GM23248 (cell line): ENCODE results near the gene KCNMA1. TPM values are rescaled to one million over a fixed set of nuclear protein-coding genes. Genes with fewer than 3 reads are reported as not detected.

Experiments used
- DNase-seq: peaks from one replicate; pipeline ENCODE4 v3.0.0-alpha.2; 2015
- H2AFZ ChIP-seq: fragments of 200-600 bp; sonication (generic); 2 replicates; pipeline ENCODE4 v1.6.1; 2016; ENCODE audit warnings: antibody characterized with exemption
- H3F3A ChIP-seq: fragments of 200-600 bp; sonication (generic); 2 replicates; pipeline ENCODE4 v1.6.1; 2016; ENCODE audit warnings: mild to moderate bottlenecking, antibody characterized with exemption, mixed run types; ENCODE audit not compliant: insufficient read depth
- H3K27ac ChIP-seq: fragments of 200-600 bp; sonication (generic); 2 replicates; pipeline ENCODE4 v1.5.1; 2016; ENCODE audit warnings: mild to moderate bottlenecking
- H3K27me3 ChIP-seq: fragments of 200-600 bp; sonication (generic); replicated peaks from 2 replicates; pipeline ENCODE4 v1.6.1; 2016; ENCODE audit warnings: mild to moderate bottlenecking; ENCODE audit not compliant: insufficient read depth
- H3K36me3 ChIP-seq: fragments of 200-600 bp; sonication (generic); 2 replicates; pipeline ENCODE4 v1.6.1; 2016; ENCODE audit warnings: low read depth, mild to moderate bottlenecking
- H3K4me1 ChIP-seq: fragments of 200-600 bp; sonication (generic); 2 replicates; pipeline ENCODE4 v1.6.1; 2016; ENCODE audit warnings: mild to moderate bottlenecking; ENCODE audit not compliant: insufficient read depth
- H3K4me2 ChIP-seq: fragments of 200-600 bp; sonication (generic); one replicate; pipeline ENCODE4 v1.6.1; 2016; ENCODE audit warnings: mild to moderate bottlenecking; ENCODE audit not compliant: unreplicated experiment
- H3K4me3 ChIP-seq: fragments of 200-600 bp; sonication (generic); 2 replicates; pipeline ENCODE4 v1.5.1; 2016; ENCODE audit warnings: mild to moderate bottlenecking
- H3K79me2 ChIP-seq: fragments of 200-600 bp; sonication (generic); 2 replicates; pipeline ENCODE4 v1.6.1; 2016; ENCODE audit warnings: mild to moderate bottlenecking; ENCODE audit not compliant: insufficient read depth
- H3K9ac ChIP-seq: fragments of 200-600 bp; sonication (generic); 2 replicates; pipeline ENCODE4 v1.6.1; 2016; ENCODE audit warnings: mild to moderate bottlenecking
- H3K9me2 ChIP-seq: fragments of 200-600 bp; sonication (generic); 2 replicates; pipeline ENCODE4 v1.6.1; 2016; ENCODE audit warnings: mixed run types, mild to moderate bottlenecking, moderate library complexity; ENCODE audit not compliant: insufficient read depth
- H3K9me3 ChIP-seq: fragments of 200-600 bp; sonication (generic); one replicate; pipeline ENCODE4 v1.6.1; 2017; ENCODE audit warnings: low read depth
- H4K20me1 ChIP-seq: fragments of 200-600 bp; sonication (generic); 2 replicates; pipeline ENCODE4 v1.6.0; 2016; ENCODE audit not compliant: insufficient read depth
- EZH2 ChIP-seq: fragments of 200-600 bp; sonication (generic); IDR thresholded peaks from 2 replicates; pipeline ENCODE4 v1.6.1; 2018; ENCODE audit warnings: antibody characterized with exemption, mild to moderate bottlenecking; ENCODE audit not compliant: insufficient read depth, poor library complexity, severe bottlenecking
- EZH2phosphoT487 ChIP-seq: fragments of 200-600 bp; sonication (generic); IDR thresholded peaks from 2 replicates; pipeline ENCODE4 v1.6.1; 2018; ENCODE audit warnings: antibody characterized with exemption, moderate library complexity, mild to moderate bottlenecking, low read depth; ENCODE audit not compliant: insufficient read depth
- WGBS, 2 experiments: methylation state at CpG; one replicate each; pipeline ENCODE4 v1.1.6; 2015 to 2017; ENCODE audit warnings: low lambda C conversion rate in 2 of 2, low coverage in 1 of 2; ENCODE audit errors: missing lambda C conversion rate in 2 of 2; 5-methylcytosine and 5-hydroxymethylcytosine counted together
- in situ Hi-C: fragments of 300-500 bp; cut with MboI; formaldehyde crosslinking; loops from 2 replicates; pipeline ENCODE4 v1.15.0; 2020
- polyA plus RNA-seq: library from polyadenylated mRNA; unstranded; fragments of >200 nt; fragmentation: Nextera tagmentation; extraction: Ambion mirVana; gene quantifications from 2 replicates; pipeline ENCODE4 v1.2.1, GENCODE V29; 2016
- total RNA-seq: library from RNA; depleted of rRNA; stranded (reverse); fragments of >200 nt; shearing (Covaris generic); gene quantifications from 2 replicates; pipeline ENCODE4 v1.2.3, GENCODE V29; 2014

Gene KCNMA1
- total and polyA plus RNA-seq, 2 experiments from 2014 or later: 14.2 to 25.1 TPM

DNA sequence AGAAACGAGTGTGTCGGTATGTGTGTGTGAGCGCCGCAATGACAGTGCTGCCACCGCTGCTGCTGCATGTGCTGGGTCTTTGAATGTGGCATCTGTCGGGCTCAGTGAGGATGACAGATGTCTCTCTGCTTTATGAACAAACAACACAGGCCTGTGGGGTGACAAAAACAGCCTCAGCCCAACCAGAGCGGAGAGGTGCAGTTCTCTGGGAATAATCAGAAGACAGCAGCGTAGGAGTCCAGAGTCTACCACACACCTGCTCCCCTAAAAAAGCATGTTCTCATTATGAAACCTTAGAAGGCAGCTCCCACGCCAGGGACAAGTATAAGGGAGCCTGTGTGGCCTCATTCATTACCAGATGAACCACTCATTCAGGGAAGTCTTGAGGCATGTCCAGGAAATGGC is 278.3 kb downstream of the KCNMA1 start:
- Histone ChIP-seq H2AFZ (no peak overlapping the region), H3K4me1 (peaks cover 30% of the 10 kb centered on the region), H4K20me1 (no peaks in the 10 kb centered on the region), H3F3A (peaks cover 43% of the 10 kb centered on the region), H3K9me2 (no peaks in the 10 kb centered on the region), H3K9ac (no peak overlapping the region), H3K36me3 (no peaks in the 10 kb centered on the region), H3K4me3 (no peak overlapping the region), H3K9me3 (no peaks in the 10 kb centered on the region), H3K79me2 (no peaks in the 10 kb centered on the region), H3K27me3 (no peaks in the 10 kb centered on the region), H3K27ac (no peak overlapping the region), H3K4me2 (no peak overlapping the region)
- no peak for DNase-seq
- TF ChIP-seq EZH2phosphoT487 (no peak), EZH2 (no peak)
- in situ Hi-C loops: no loop called here
- 88 to 94% methylated on average over 9 of the region's 9 CpGs for WGBS, 2 experiments

DNA sequence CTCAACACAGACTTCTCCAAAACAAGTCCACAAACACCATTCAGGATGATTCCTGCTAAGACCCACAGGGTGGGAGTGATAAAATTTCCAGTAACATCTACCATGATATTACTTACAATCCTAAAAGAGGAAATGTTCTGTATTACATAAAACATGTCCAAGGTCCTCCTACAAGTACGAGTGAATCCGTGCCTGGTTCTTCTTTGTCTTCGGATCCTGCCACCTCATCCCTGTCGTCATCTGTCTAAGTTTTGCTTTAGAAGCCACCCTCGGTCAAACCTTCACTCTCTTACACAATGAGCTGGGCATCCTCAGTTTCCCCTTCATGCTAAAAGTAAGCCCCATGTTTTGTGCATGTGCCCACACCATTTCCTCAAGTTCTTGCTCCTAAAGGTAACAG is 279.0 kb downstream of the KCNMA1 start:
- H3F3A ChIP-seq: peaks cover 43% of the 10 kb centered on the region
- no peak overlapping the region for H3K9ac ChIP-seq
- H3K4me3 ChIP-seq: no peak overlapping the region
- no peaks in the 10 kb centered on the region for H3K79me2 ChIP-seq
- no peaks in the 10 kb centered on the region for H3K9me2 ChIP-seq
- H3K4me2 ChIP-seq: no peak overlapping the region
- no peak for DNase-seq
- WGBS, 2 experiments: 93 to 99% methylated on average over 5 of the region's 5 CpGs
- in situ Hi-C loops: no loop called here
- H3K27ac ChIP-seq: no peak overlapping the region
- H3K27me3 ChIP-seq: no peaks in the 10 kb centered on the region
- H3K36me3 ChIP-seq: no peaks in the 10 kb centered on the region
- no peaks in the 10 kb centered on the region for H4K20me1 ChIP-seq
- no peak for TF ChIP-seq EZH2
- no peak for TF ChIP-seq EZH2phosphoT487
- no peaks in the 10 kb centered on the region for H3K9me3 ChIP-seq
- peaks cover 30% of the 10 kb centered on the region for H3K4me1 ChIP-seq
- no peak overlapping the region for H2AFZ ChIP-seq

DNA sequence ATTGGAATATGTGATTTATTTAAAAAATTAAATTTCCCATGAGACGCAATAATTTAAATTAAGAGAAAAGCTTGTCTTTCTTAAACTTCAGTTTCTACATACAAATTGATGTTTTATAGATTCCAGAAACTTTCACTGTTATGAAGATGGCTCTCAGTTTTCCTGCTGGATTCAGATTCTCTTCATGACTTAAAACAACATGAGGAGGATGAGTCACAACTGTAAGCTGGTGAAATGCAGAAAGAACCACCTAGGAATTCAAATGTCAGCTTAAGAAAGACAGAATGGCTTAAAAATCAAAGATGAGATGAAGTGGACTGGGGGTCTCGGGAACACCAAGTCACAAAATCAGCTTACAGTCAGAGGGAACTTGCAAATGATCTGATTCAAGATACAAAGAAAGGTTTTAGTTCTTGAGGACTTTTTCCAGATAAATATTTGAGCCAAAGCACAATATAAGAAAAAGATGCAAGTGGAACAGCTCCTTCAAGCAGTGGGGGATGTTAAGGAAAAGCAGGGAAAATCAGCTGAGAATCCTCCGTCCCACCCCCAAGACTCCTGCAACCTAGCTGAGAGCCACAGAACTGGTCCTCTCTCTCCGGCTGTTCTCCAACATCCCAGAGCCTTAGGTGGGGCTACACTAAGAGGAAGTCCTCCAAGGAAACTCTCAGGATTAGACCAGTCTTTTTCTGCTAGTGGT is 279.8 kb downstream of the KCNMA1 start:
- Histone ChIP-seq H3K4me1 (peaks cover 30% of the 10 kb centered on the region), H3K79me2 (no peaks in the 10 kb centered on the region), H3K9me3 (no peaks in the 10 kb centered on the region), H4K20me1 (no peaks in the 10 kb centered on the region), H3K9ac (peak overlapping the region; percentile 56), H3K4me2 (peak overlapping the region; percentile 39), H3K9me2 (no peaks in the 10 kb centered on the region), H3F3A (peaks cover 43% of the 10 kb centered on the region), H3K36me3 (no peaks in the 10 kb centered on the region), H2AFZ (no peak overlapping the region), H3K4me3 (no peak overlapping the region), H3K27me3 (no peaks in the 10 kb centered on the region), H3K27ac (peak overlapping the region; percentile 82)
- in situ Hi-C loops: no loop called here
- TF ChIP-seq EZH2phosphoT487: no peak
- TF ChIP-seq EZH2: no peak
- 44 to 54% methylated on average over 4 of the region's 4 CpGs for WGBS, 2 experiments
- peak; percentile 88 for DNase-seq

DNA sequence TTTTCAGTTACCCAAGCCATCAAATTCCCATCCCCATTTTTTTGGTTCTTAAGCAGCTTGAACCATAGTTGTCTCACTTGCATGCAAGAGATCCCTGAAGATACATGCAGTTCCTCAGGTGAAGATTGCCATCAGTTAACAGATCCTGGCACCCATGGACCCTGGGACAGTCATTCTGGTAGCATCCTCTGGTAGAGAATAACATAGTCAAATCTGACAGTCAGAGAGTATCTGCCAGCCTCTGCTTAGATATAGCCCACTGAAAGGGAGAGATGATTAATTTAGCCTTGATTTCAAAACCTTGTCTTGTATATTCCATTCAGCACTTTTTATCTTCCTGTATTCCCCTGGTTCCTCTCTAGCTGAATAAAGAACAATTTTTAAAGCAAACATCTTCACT is 280.4 kb downstream of the KCNMA1 start:
- peak; percentile 34 for DNase-seq
- Histone ChIP-seq H3K79me2 (no peaks in the 10 kb centered on the region), H3K4me3 (no peak overlapping the region), H3K9me3 (no peaks in the 10 kb centered on the region), H4K20me1 (no peaks in the 10 kb centered on the region), H3K4me1 (peaks cover 30% of the 10 kb centered on the region), H2AFZ (no peak overlapping the region), H3K9me2 (no peaks in the 10 kb centered on the region), H3K36me3 (no peaks in the 10 kb centered on the region), H3K9ac (peak overlapping the region; percentile 56), H3K27ac (peak overlapping the region; percentile 82), H3K27me3 (no peaks in the 10 kb centered on the region), H3K4me2 (peak overlapping the region; percentile 39), H3F3A (peaks cover 44% of the 10 kb centered on the region)
- in situ Hi-C loops: no loop called here
- TF ChIP-seq EZH2 (no peak), EZH2phosphoT487 (no peak)

DNA sequence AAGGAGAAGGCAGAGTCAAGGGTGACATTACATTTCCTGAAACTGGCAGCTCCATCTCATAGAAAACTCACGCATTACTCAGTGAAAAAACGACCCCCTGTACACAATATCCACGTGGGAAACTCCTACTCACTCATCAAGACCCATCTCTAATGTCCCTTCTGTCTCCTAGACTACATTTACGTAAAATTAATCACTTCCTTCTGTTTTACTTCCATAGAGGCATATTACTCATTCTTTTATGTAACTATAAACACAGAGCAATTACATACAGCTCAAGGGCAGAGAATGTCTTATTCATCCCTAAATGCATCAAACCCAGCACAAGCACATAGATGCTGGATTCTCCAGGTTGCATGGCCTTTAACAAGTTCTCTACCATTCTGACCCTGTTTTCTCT is 281.8 kb downstream of the KCNMA1 start:
- H3K9me3 ChIP-seq: no peaks in the 10 kb centered on the region
- in situ Hi-C loops: no loop called here
- DNase-seq: peak; percentile 90
- H3K9ac ChIP-seq: no peak overlapping the region
- no peaks in the 10 kb centered on the region for H3K79me2 ChIP-seq
- H3K9me2 ChIP-seq: no peaks in the 10 kb centered on the region
- H3F3A ChIP-seq: peaks cover 57% of the 10 kb centered on the region
- H3K36me3 ChIP-seq: no peaks in the 10 kb centered on the region
- H3K27me3 ChIP-seq: no peaks in the 10 kb centered on the region
- peaks cover 44% of the 10 kb centered on the region for H3K4me1 ChIP-seq
- H4K20me1 ChIP-seq: no peaks in the 10 kb centered on the region
- H3K4me2 ChIP-seq: peak overlapping the region; percentile 39
- TF ChIP-seq EZH2phosphoT487 (no peak), EZH2 (no peak)
- WGBS, 2 experiments: 0 to 1% methylated on average over 4 of the region's 4 CpGs
- no peak overlapping the region for H2AFZ ChIP-seq
- H3K27ac ChIP-seq: peak overlapping the region; percentile 82
- H3K4me3 ChIP-seq: no peak overlapping the region
